AG09319 (cell line): Measurements from ENCODE around the gene ADGRG1.

Experiments
- DNase-seq: peaks from one replicate; pipeline ENCODE4 v3.0.0-alpha.2; 2010; ENCODE audit warnings: low read depth; ENCODE audit errors: extremely low read depth
- TF ChIP-seq, protein P1 (sequence below): IDR thresholded peaks from 2 replicates; pipeline ENCODE4 v1.5.1; 2011; ENCODE audit warnings: low read depth, mild to moderate bottlenecking, inconsistent platforms, low read length, moderate library complexity

ADGRG1 gene

DNA sequence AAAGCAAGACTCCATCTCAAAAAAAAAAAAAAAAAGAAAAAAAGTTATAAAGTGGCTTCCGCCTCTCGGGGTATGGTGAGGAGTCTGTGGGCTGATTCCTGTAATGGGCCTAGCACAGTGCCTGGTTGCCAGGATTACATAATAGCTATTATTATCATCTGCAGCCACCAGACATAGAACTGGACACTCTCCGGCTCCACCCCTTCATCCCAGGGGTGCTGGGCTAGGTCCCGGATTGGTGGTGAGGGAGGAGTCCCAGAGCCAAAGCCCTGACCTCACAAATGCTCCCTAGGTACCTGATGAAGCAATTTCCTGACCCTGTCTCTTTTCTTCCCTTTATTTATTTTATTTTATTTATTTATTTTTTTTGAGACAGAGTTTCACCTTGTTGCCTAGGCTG lies 11.6 kb upstream of the ADGRG1 start:
- TF ChIP-seq, protein P1, sequence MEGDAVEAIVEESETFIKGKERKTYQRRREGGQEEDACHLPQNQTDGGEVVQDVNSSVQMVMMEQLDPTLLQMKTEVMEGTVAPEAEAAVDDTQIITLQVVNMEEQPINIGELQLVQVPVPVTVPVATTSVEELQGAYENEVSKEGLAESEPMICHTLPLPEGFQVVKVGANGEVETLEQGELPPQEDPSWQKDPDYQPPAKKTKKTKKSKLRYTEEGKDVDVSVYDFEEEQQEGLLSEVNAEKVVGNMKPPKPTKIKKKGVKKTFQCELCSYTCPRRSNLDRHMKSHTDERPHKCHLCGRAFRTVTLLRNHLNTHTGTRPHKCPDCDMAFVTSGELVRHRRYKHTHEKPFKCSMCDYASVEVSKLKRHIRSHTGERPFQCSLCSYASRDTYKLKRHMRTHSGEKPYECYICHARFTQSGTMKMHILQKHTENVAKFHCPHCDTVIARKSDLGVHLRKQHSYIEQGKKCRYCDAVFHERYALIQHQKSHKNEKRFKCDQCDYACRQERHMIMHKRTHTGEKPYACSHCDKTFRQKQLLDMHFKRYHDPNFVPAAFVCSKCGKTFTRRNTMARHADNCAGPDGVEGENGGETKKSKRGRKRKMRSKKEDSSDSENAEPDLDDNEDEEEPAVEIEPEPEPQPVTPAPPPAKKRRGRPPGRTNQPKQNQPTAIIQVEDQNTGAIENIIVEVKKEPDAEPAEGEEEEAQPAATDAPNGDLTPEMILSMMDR = no peak
- no peak for DNase-seq

DNA sequence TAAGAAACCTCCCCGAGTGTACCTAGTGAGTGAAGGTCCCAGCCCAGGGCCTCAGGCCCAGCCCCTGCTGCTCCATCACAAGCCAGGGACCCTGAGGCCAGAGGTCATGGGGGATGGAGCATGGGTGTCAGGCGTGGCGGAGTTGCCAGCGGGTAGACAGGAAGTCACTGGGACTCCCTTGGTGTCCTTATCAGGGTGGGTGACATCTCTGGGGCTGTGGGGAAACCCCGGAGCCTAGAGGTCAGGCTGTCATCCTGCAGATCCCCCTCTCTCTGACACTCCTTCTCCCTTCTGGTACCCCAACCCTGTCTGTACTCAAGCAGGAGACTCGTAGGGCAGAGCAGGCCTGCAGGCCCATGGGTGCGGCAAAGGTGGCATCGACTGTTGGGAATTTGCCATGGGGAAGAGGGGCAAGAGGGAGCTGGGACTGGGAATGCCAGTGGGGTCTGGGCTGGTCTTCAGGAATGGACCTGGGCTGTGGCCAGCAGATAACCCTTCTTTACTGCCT lies 10.8 kb upstream of the ADGRG1 start:
- TF ChIP-seq, protein P1 = no peak
- no peak for DNase-seq

DNA sequence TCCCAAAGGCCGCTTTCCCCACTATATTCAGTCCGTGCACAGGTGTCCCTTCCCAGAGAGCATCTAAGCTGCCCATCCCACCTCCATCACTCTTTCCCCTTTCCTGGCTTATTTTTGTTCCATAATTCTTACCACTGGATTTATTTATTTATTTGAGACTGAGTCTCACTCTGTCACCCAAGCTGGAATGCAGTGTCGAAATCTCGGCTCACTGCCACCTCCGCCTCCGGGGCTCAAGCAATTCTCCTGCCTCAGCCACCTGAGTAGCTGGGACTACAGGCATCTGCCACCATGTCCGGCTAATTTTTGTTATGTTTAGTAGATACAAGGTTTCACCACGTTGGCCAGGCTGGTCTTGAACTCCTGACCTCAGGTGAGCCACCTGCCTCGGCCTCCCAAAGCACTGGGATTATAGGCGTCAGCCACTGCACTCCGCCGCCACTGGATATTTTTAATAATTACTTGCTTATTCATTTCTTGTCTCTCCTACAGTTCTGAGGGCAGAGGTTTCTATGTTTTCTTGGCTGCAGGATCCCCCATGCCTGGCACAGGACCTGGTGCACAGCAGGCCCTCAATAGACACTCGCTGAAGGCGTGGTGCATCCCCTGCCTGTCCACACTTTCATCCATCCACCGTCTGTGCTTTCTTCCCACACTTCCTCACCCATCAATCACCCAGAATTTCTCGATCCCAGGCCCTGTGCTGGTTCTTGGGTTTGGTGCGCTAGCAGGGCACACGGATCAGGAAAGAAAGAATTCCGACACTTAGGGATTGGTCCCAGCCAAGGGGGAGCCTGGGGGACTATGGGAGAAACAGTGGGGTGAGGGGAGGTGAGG lies 9.9 kb upstream of the ADGRG1 start:
- TF ChIP-seq, protein P1 = no peak
- DNase-seq = no peak

DNA sequence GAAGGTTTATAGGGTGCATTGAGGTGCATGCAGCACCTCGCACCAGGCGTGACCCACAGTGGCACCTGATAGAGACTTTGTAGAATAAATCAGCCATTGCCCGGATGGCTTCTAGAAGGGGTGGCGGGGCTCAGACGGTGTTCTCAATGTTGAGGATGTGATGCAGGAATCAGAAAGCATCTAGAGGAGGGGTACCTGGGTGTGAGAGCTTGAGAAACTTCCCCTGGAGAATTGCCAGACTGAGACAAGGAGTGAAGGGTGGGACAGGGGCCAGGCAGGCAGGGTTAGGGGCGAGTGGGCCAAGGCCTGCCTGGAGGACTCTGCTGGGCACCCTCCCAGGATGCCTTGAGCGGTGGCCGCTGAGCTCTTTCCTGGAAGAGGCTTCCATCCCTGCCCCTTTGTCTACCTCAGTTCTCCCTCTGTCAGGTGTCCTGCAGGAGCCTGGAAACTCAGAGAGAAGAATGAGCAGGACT lies 9.3 kb upstream of the ADGRG1 start:
- DNase-seq = no peak
- TF ChIP-seq, protein P1 = no peak

DNA sequence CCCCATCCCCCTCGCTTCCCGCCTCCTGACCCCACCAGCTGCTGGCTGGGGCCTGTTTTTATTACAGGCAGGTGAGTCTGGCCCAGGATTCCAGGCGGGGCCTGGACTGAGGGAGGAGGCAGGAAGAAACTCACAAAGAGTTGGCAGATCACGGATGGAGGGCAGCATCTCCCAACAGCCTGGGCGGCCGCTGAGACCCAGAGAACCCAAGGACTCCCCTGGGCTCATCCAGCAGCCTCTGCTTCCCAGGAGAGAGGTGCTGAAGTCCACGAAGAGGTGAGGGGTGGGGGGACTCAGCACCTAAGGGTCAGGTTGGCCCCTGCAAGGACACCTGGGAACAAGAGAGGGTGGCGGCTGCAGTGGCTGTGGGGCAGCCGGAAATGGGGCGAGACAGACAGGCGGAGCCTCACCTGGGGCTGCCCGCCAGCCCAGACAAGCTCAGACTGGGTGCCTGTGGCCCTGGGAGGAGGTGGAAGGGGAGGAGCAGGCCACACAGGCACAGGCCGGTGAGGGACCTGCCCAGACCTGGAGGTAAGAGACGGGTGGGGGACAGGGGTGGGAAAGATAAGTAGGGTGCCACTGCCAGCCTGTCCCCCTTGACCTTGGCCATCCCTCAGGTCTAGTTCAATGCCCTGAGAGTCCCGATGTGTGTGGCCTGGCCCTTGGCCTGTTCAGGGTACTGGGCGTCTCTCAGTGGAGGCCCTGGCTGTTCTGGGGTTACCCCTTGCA lies 8.7 kb upstream of the ADGRG1 start:
- no peak for DNase-seq

DNA sequence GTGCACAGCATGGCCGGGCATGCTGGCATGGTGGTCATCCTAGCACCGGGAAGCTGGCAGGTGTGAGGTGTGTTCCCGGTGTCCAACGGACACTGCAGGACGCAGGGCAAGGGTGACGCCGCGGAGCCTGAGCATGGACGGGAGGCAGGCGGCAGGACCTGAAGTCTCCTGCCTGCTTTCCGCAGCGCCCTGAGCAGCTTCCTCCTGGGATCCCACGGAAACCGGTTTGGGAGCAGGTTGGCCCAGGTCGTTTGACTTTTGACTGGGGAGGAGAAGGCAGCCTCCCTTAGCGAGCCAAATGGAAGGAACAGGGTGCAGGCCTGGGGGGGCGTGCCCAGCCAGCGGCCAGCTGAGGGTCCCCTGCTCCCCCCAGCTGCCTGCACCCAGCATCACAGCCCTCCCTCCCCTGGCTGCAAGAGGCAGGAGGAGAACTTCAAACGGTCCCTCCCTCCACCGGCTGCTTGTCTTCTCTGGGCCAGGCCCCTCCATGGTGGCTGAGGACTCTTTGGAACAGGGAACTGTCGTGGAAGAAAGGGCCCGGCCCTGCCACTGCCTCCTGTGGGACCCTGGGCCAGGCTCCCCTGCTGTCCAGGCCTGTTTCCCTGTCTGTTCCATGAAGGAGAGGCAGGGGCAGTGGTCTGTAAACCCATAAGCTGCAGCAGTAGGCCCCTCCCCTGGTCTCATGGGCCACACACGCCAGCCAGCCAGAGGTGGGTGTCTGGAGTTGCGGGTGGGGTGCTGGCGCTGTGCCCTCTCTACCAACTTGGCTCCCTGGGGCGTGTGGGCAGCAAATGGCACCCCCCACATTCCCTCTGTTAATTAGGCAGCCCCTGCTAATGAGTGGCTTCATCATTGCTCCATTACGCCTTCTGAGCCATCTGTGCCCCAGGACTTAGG lies 7.8 kb upstream of the ADGRG1 start:
- DNase-seq = no peak
- TF ChIP-seq, protein P1 = no peak

More for the DNA sequence above, 8.7 kb upstream of the ADGRG1 start:
- TF ChIP-seq, protein P1 = no peak
